DOHH2 (cell line): Measurements from ENCODE around the gene LAGE3.

Source experiments
- H3F3A ChIP-seq: fragments of 200-600 bp; sonication (generic), shearing (Covaris generic); 2 replicates; pipeline ENCODE4 v1.6.0; 2016; ENCODE audit warnings: antibody characterized with exemption, mild to moderate bottlenecking; ENCODE audit not compliant: control insufficient read depth, insufficient read depth
- H3K27ac ChIP-seq: fragments of 200-600 bp; sonication (generic); 2 replicates; pipeline ENCODE4 v1.5.1; 2014; ENCODE audit warnings: low read depth, mild to moderate bottlenecking, low read length, moderate library complexity
- H3K27me3 ChIP-seq: fragments of 200-600 bp; sonication (generic); 2 replicates; pipeline ENCODE4 v1.6.1; 2014; ENCODE audit warnings: mild to moderate bottlenecking, low read length, mixed read lengths; ENCODE audit not compliant: control insufficient read depth
- H3K36me3 ChIP-seq: fragments of 200-600 bp; sonication (generic); 2 replicates; pipeline ENCODE4 v1.6.1; 2014; ENCODE audit warnings: mild to moderate bottlenecking, low read length, moderate library complexity, mixed read lengths; ENCODE audit not compliant: control insufficient read depth
- H3K4me1 ChIP-seq: fragments of 200-600 bp; sonication (generic); 2 replicates; pipeline ENCODE4 v1.6.1; 2014; ENCODE audit warnings: mild to moderate bottlenecking, low read length, mixed read lengths; ENCODE audit not compliant: control insufficient read depth
- H3K4me2 ChIP-seq: fragments of 200-600 bp; sonication (generic); 2 replicates; pipeline ENCODE4 v1.6.0; 2014; ENCODE audit warnings: mild to moderate bottlenecking, low read length, moderate library complexity
- H3K4me3 ChIP-seq: fragments of 200-600 bp; sonication (generic); 2 replicates; pipeline ENCODE4 v1.5.1; 2014; ENCODE audit warnings: mild to moderate bottlenecking, low read length, mixed read lengths
- H3K79me2 ChIP-seq: fragments of 200-600 bp; sonication (generic); 2 replicates; pipeline ENCODE4 v1.6.1; 2014; ENCODE audit warnings: mild to moderate bottlenecking, low read length, mixed read lengths; ENCODE audit not compliant: control insufficient read depth
- H3K9me2 ChIP-seq: fragments of 200-600 bp; sonication (generic); replicated peaks from 2 replicates; pipeline ENCODE4 v1.6.1; 2014; ENCODE audit warnings: mild to moderate bottlenecking, low read length, mixed read lengths; ENCODE audit not compliant: control insufficient read depth
- H3K9me3 ChIP-seq: fragments of 200-600 bp; sonication (generic); 2 replicates; pipeline ENCODE4 v1.6.1; 2014; ENCODE audit warnings: antibody characterized with exemption, low read length, mixed read lengths; ENCODE audit not compliant: control insufficient read depth, insufficient read depth
- H4K20me1 ChIP-seq: fragments of 200-600 bp; sonication (generic); 2 replicates; pipeline ENCODE4 v1.6.0; 2014; ENCODE audit warnings: low read depth, mild to moderate bottlenecking, antibody characterized with exemption, low read length, moderate library complexity; ENCODE audit not compliant: control insufficient read depth, insufficient read depth
- CTCF ChIP-seq: fragments of 200-600 bp; sonication (generic); IDR thresholded peaks from one replicate; pipeline ENCODE4 v1.5.1; 2014; ENCODE audit warnings: antibody characterized with exemption, mild to moderate bottlenecking, low read depth, low read length; ENCODE audit not compliant: poor library complexity, severe bottlenecking
- EZH2phosphoT487 ChIP-seq: fragments of 200-600 bp; sonication (generic); IDR thresholded peaks from 2 replicates; pipeline ENCODE4 v1.6.1; 2017; ENCODE audit warnings: borderline replicate concordance, mild to moderate bottlenecking, antibody characterized with exemption, low read length, moderate library complexity, mixed read lengths

LAGE3 gene

GRCh38 chrX:154495472-154495922 lies 16.4 kb upstream of the LAGE3 start:
- Histone ChIP-seq H3K27ac (peak overlapping the region; percentile 89; the same call in 1 of the 2 replicates), H3K27me3 (no peaks in the 10 kb centered on the region), H3K36me3 (no peaks in the 10 kb centered on the region), H3K79me2 (no peaks in the 10 kb centered on the region), H3K9me2 (no peaks in the 10 kb centered on the region), H3F3A (peaks cover 17% of the 10 kb centered on the region), H3K9me3 (no peaks in the 10 kb centered on the region), H3K4me1 (peaks cover 62% of the 10 kb centered on the region), H3K4me3 (0 out of 2 replicates have a peak overlapping the region, but pooled peaks have one; percentile 15), H4K20me1 (no peaks in the 10 kb centered on the region), H3K4me2 (peak overlapping the region; percentile 41)
- TF ChIP-seq EZH2phosphoT487 (no peak), CTCF (no peak)

GRCh38 chrX:154494715-154495114 lies 15.6 kb upstream of the LAGE3 start:
- Histone ChIP-seq H3K36me3 (peaks cover 2% of the 10 kb centered on the region; the same call in 1 of the 2 replicates), H4K20me1 (no peaks in the 10 kb centered on the region), H3K9me3 (no peaks in the 10 kb centered on the region), H3K4me3 (no peak overlapping the region), H3F3A (peaks cover 15% of the 10 kb centered on the region), H3K9me2 (no peaks in the 10 kb centered on the region), H3K27ac (no peak overlapping the region), H3K4me2 (no peak overlapping the region), H3K79me2 (peaks cover 4% of the 10 kb centered on the region), H3K27me3 (no peaks in the 10 kb centered on the region), H3K4me1 (peaks cover 57% of the 10 kb centered on the region)
- TF ChIP-seq CTCF, result no peak
- TF ChIP-seq EZH2phosphoT487, result no peak

GRCh38 chrX:154490414-154491083 lies 11.5 kb upstream of the LAGE3 start, which contains the start of gene SLC10A3:
SLC10A3 (minus strand) TSS chrX:154490629; CDS start chrX:154488940, 1,689 bp downstream.
- H3K27me3 ChIP-seq, result no peaks in the 10 kb centered on the region
- peak within 1 kb of the TSS; percentile 67 for H3K27ac ChIP-seq

More at GRCh38 chrX:154490414-154491083, 11.5 kb upstream of the LAGE3 start, which contains the start of gene SLC10A3:
- H3F3A ChIP-seq, result no peaks in the 10 kb centered on the region
- H3K4me1 ChIP-seq, result peaks cover 37% of the 10 kb centered on the region
- H3K9me2 ChIP-seq, result no peaks in the 10 kb centered on the region
- TF ChIP-seq CTCF, result no peak
- TF ChIP-seq EZH2phosphoT487, result no peak
- H3K4me3 ChIP-seq, result peak within 1 kb of the TSS; percentile 92
- no peaks in the 10 kb centered on the region for H3K9me3 ChIP-seq
- peaks cover 12% of the 10 kb centered on the region for H3K36me3 ChIP-seq
- peaks cover 41% of the 10 kb centered on the region for H3K79me2 ChIP-seq
- no peaks in the 10 kb centered on the region for H4K20me1 ChIP-seq
- H3K4me2 ChIP-seq, result peak within 1 kb of the TSS; percentile 90
